PC-3 (cell line): ENCODE measurements around the gene CASP1. TPM values are rescaled to one million over a fixed set of nuclear protein-coding genes. Genes with fewer than 3 reads are reported as not detected.
A peak's percentile ranks its signal among the peaks of the same experiment; 100 is the strongest.

Experiments used
- ATAC-seq: fragments of 200-7000 bp; cut with Tn5 transposase; 2 replicates; pipeline ENCODE4 v1.9.1; 2020; ENCODE audit warnings: mild to moderate bottlenecking, moderate library complexity
- BruUV-seq: library from RNA; stranded (reverse); fragments of 400-500 nt; replicated peaks from 2 replicates; lab custom pipeline; 2021; lab: Mats Ljungman, UMichigan
- CTCF ChIA-PET: fragments of 300-600 bp; sonication (Branson Sonifier 250); formaldehyde crosslinking; loops from one replicate; lab custom pipeline; 2022; ENCODE audit warnings: antibody characterized with exemption; lab: Charles Lee
- POLR2A ChIA-PET: fragments of 300-600 bp; sonication (Branson Sonifier 250); formaldehyde crosslinking; loops from one replicate; lab custom pipeline; 2022; ENCODE audit warnings: antibody characterized with exemption; ENCODE audit not compliant: unreplicated experiment; lab: Charles Lee
- DNase-seq: peaks from one replicate; pipeline ENCODE4 v3.0.0-alpha.2; 2015
- H2AFZ ChIP-seq: fragments of 300-600 bp; sonication (generic); 2 replicates; pipeline ENCODE4 v1.6.0; 2016; ENCODE audit warnings: antibody characterized with exemption, low read length
- H3F3A ChIP-seq: fragments of 300-600 bp; sonication (generic); one replicate; pipeline ENCODE4 v1.6.0; 2017; ENCODE audit warnings: antibody characterized with exemption, low read length, control low read depth, mild to moderate bottlenecking; ENCODE audit not compliant: unreplicated experiment
- H3K27ac ChIP-seq: fragments of 300-600 bp; sonication (generic); 2 replicates; pipeline ENCODE4 v1.5.1; 2016; ENCODE audit warnings: mild to moderate bottlenecking, low read length
- H3K27me3 ChIP-seq: fragments of 300-600 bp; sonication (generic); 2 replicates; pipeline ENCODE4 v1.6.1; 2016; ENCODE audit warnings: low read length, mixed read lengths
- H3K36me3 ChIP-seq: fragments of 300-600 bp; sonication (generic); 2 replicates; pipeline ENCODE4 v1.6.1; 2016; ENCODE audit warnings: low read depth, mixed run types, low read length, mixed read lengths
- H3K4me1 ChIP-seq: fragments of 300-600 bp; sonication (generic); 2 replicates; pipeline ENCODE4 v1.5.1; 2016; ENCODE audit warnings: low read length; ENCODE audit not compliant: insufficient read depth
- H3K4me2 ChIP-seq: fragments of 300-600 bp; sonication (generic); 2 replicates; pipeline ENCODE4 v1.6.0; 2016; ENCODE audit warnings: low read length
- H3K4me3 ChIP-seq: fragments of 300-600 bp; sonication (generic); 2 replicates; pipeline ENCODE4 v1.5.1; 2016; ENCODE audit warnings: mild to moderate bottlenecking, low read length, mixed read lengths
- H3K79me2 ChIP-seq: fragments of 300-600 bp; sonication (generic); 2 replicates; pipeline ENCODE4 v1.6.1; 2017; ENCODE audit warnings: low read length, mixed read lengths
- H3K9ac ChIP-seq: fragments of 300-600 bp; sonication (generic); 2 replicates; pipeline ENCODE4 v1.6.0; 2016; ENCODE audit warnings: mild to moderate bottlenecking, low read length
- H3K9me2 ChIP-seq: fragments of 300-600 bp; sonication (generic); replicated peaks from 2 replicates; pipeline ENCODE4 v1.6.1; 2016; ENCODE audit warnings: mixed run types, low read length, mixed read lengths
- H3K9me3 ChIP-seq: fragments of 300-600 bp; sonication (generic); 2 replicates; pipeline ENCODE4 v1.6.1; 2016; ENCODE audit warnings: low read length, mixed read lengths
- H4K20me1 ChIP-seq: fragments of 300-600 bp; sonication (generic); 2 replicates; pipeline ENCODE4 v1.6.1; 2016; ENCODE audit warnings: low read length, mixed read lengths
- EZH2 ChIP-seq: fragments of 300-600 bp; sonication (generic); IDR thresholded peaks from one replicate; pipeline ENCODE4 v1.6.1; 2017; ENCODE audit warnings: antibody characterized with exemption, mild to moderate bottlenecking, low read length; ENCODE audit not compliant: unreplicated experiment
- EZH2phosphoT487 ChIP-seq: fragments of 300-600 bp; sonication (generic); IDR thresholded peaks from 2 replicates; pipeline ENCODE4 v1.6.1; 2018; ENCODE audit warnings: mild to moderate bottlenecking, antibody characterized with exemption, low read length, borderline replicate concordance
- intact Hi-C: fragments of 100-400 bp; cut with micrococcal nuclease; formaldehyde crosslinking; loops from 2 replicates; pipeline ENCODE4 v1.9.0; 2023
- total RNA-seq: library from RNA; depleted of rRNA; stranded (reverse); fragments of >200 nt; gene quantifications from 2 replicates; pipeline ENCODE4 v1.2.3, GENCODE V29; 2014
- TF ChIP-seq, protein P1 (sequence below): fragments of 300-600 bp; sonication (generic); conservative IDR thresholded peaks from 2 replicates; pipeline ENCODE4 v1.5.1; 2017; ENCODE audit warnings: antibody characterized with exemption, low read depth, mild to moderate bottlenecking, low read length

The CASP1 gene
- total RNA-seq, 1 experiment from 2014 or later = 0.33 TPM

DNA sequence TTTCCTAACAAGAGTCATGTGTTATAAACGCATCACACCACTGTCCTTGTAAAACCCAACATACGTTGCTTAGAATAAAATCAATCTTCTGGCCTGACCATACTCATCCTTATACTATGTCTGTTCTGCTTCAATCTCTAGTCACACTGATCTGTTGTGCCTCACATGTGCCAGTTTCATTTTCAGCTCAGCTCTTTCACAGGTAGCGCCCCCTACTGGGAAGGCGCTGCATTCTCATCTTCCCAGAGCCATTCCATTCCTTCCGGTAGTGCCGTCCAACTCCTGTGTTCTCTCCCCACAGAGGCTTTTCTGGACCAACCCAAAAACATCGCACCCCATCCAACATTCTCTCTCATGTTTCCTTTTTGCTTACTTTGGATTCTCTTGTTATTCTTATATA lies 34.1 kb downstream of the CASP1 start:
- Histone ChIP-seq H3K9me2 (no peaks in the 10 kb centered on the region), H3K4me2 (no peak overlapping the region), H4K20me1 (no peaks in the 10 kb centered on the region), H3K9me3 (no peaks in the 10 kb centered on the region), H3K27ac (no peak overlapping the region), H3K27me3 (no peaks in the 10 kb centered on the region), H3K4me1 (no peaks in the 10 kb centered on the region), H3F3A (no peaks in the 10 kb centered on the region), H3K4me3 (no peak overlapping the region), H3K79me2 (no peaks in the 10 kb centered on the region), H3K36me3 (no peaks in the 10 kb centered on the region), H3K9ac (no peak overlapping the region), H2AFZ (no peak overlapping the region)
- ChIA-PET CTCF (no interaction called here), POLR2A (no interaction called here)
- no TSS peak for BruUV-seq
- DNase-seq (no peak), ATAC-seq (no peak)
- intact Hi-C loops = loop anchor here (5.0 kb wide), 1 partner anchor 42 kb away; no protein-coding TSS in a partner anchor
- TF ChIP-seq EZH2phosphoT487 = no peak
- TF ChIP-seq, protein P1, sequence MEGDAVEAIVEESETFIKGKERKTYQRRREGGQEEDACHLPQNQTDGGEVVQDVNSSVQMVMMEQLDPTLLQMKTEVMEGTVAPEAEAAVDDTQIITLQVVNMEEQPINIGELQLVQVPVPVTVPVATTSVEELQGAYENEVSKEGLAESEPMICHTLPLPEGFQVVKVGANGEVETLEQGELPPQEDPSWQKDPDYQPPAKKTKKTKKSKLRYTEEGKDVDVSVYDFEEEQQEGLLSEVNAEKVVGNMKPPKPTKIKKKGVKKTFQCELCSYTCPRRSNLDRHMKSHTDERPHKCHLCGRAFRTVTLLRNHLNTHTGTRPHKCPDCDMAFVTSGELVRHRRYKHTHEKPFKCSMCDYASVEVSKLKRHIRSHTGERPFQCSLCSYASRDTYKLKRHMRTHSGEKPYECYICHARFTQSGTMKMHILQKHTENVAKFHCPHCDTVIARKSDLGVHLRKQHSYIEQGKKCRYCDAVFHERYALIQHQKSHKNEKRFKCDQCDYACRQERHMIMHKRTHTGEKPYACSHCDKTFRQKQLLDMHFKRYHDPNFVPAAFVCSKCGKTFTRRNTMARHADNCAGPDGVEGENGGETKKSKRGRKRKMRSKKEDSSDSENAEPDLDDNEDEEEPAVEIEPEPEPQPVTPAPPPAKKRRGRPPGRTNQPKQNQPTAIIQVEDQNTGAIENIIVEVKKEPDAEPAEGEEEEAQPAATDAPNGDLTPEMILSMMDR = peak; percentile 82
- no peak for TF ChIP-seq EZH2

DNA sequence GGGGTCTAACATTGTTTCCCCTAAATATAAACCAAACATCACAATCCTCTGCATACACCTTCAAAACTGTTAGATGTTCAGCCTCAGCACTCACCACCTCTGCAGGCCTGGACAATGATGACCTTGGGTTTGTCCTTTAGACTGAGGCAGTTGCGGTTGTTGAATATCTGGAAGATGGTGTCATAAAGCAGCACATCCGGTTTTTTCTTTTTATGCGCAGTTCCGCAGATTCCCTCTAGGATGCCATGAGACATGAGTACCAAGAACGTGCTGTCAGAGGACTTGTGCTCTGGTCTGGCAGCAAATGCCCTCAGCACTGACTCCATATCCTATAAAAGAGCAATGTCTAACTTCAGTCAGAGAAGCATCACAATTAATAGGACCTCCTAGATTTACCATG lies 34.8 kb downstream of the CASP1 start:
- peak; percentile 48 for DNase-seq
- CTCF ChIA-PET = no interaction called here
- ATAC-seq = no peak
- H3F3A ChIP-seq = no peaks in the 10 kb centered on the region
- no peak overlapping the region for H3K4me3 ChIP-seq
- no peak overlapping the region for H3K4me2 ChIP-seq
- POLR2A ChIA-PET = no interaction called here
- no peak overlapping the region for H3K9ac ChIP-seq
- no peak overlapping the region for H3K27ac ChIP-seq
- BruUV-seq = no TSS peak
- no peaks in the 10 kb centered on the region for H3K9me3 ChIP-seq
- no peaks in the 10 kb centered on the region for H3K4me1 ChIP-seq
- no peaks in the 10 kb centered on the region for H4K20me1 ChIP-seq
- H3K79me2 ChIP-seq = no peaks in the 10 kb centered on the region
- no peaks in the 10 kb centered on the region for H3K27me3 ChIP-seq
- intact Hi-C loops = loop anchor here (5.0 kb wide), 1 partner anchor 42 kb away; no protein-coding TSS in a partner anchor
- no peak overlapping the region for H2AFZ ChIP-seq
- H3K36me3 ChIP-seq = no peaks in the 10 kb centered on the region
- TF ChIP-seq EZH2 (no peak), EZH2phosphoT487 (no peak)
- TF ChIP-seq, protein P1 = 0 out of 2 replicates have a peak, but pooled peaks have one; percentile 21
- H3K9me2 ChIP-seq = no peaks in the 10 kb centered on the region

DNA sequence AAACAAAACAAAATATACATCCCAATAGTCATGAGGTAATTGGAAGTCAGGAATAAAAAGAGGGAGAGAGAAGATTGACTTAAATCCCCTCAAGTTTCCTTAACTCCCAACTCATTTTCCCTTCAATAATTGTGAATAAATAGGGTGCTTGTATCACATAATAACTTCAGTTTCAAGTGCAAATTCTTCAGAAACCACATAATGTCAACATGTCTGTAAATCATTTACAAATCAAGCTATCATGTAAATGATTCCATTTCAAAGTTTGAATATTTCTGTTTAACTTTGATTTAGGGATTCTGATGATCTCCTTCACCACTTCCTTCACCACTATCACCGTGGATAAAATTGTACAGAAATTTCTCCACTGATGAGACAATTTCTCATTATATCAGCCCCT lies 35.2 kb downstream of the CASP1 start:
- H3K4me2 ChIP-seq = no peak overlapping the region
- ChIA-PET POLR2A (no interaction called here), CTCF (no interaction called here)
- H3K4me3 ChIP-seq = no peak overlapping the region
- DNase-seq (no peak), ATAC-seq (no peak)
- no peaks in the 10 kb centered on the region for H3K79me2 ChIP-seq
- no peaks in the 10 kb centered on the region for H3K9me3 ChIP-seq
- H3K36me3 ChIP-seq = no peaks in the 10 kb centered on the region
- H3K4me1 ChIP-seq = no peaks in the 10 kb centered on the region
- H4K20me1 ChIP-seq = no peaks in the 10 kb centered on the region
- no peaks in the 10 kb centered on the region for H3F3A ChIP-seq
- intact Hi-C loops = loop anchor here (5.0 kb wide), 3 partner anchors 43 to 863 kb away; no protein-coding TSS in a partner anchor
- no peaks in the 10 kb centered on the region for H3K9me2 ChIP-seq
- H3K27me3 ChIP-seq = no peaks in the 10 kb centered on the region
- no peak overlapping the region for H3K9ac ChIP-seq
- BruUV-seq = no TSS peak
- no peak overlapping the region for H2AFZ ChIP-seq
- no peak overlapping the region for H3K27ac ChIP-seq
- no peak for TF ChIP-seq EZH2
- TF ChIP-seq, protein P1 = no peak
- TF ChIP-seq EZH2phosphoT487 = no peak
